ENCODE results near the gene PER3. TPM values are rescaled to one million over a fixed set of nuclear protein-coding genes. Genes with fewer than 3 reads are reported as not detected.

PER3 gene
- total and polyA plus RNA-seq, 7 donors: 1.4 to 15.1 (median 4.8) TPM

- no peak for TF ChIP-seq CTCF (IDR thresholded peaks at IDR 0.05)
- H3K4me1 ChIP-seq: no peaks in the 10 kb centered on the region
- H3K9me3 ChIP-seq: no peaks in the 10 kb centered on the region
- no peak for ATAC-seq
- intact Hi-C loops (cut with DNase I): no loop called here
- H3K36me3 ChIP-seq (ENCODE audit: insufficient read depth in 1 of 2, low read depth in 1 of 2): peaks cover 0 to 5% of the 10 kb centered on the region in 2 donors
- no peaks in the 10 kb centered on the region for H3K27me3 ChIP-seq (ENCODE audit: insufficient read depth in 3 of 3, low read length in 2 of 3)
- no peak overlapping the region for H3K27ac ChIP-seq
- no peak for DNase-seq
- H3K4me3 ChIP-seq: no peak overlapping the region
- WGBS, 3 donors: 94 to 96% (median 95%) methylated on average over 10 of the region's 10 CpGs
Observed at GRCh38 chr1:7745783-7746182, 38.3 kb upstream of the PER3 start.

GRCh38 chr1:7747605-7748004 is 36.5 kb upstream of the PER3 start:
- no peaks in the 10 kb centered on the region for H3K9me3 ChIP-seq

GRCh38 chr1:7749126-7749525 is 35.0 kb upstream of the PER3 start:
- TF ChIP-seq CTCF (IDR thresholded peaks at IDR 0.05): no peak
- Histone ChIP-seq H3K27me3 (ENCODE audit: insufficient read depth in 3 of 3, low read length in 2 of 3) (no peaks in the 10 kb centered on the region), H3K9me3 (no peaks in the 10 kb centered on the region), H3K36me3 (ENCODE audit: insufficient read depth in 1 of 2, low read depth in 1 of 2) (peaks cover 0 to 5% of the 10 kb centered on the region in 2 donors), H3K27ac (no peak overlapping the region), H3K4me1 (no peaks in the 10 kb centered on the region), H3K4me3 (no peak overlapping the region)
- DNase-seq (no peak), ATAC-seq (no peak)
- intact Hi-C loops (cut with DNase I): no loop called here
- 52 to 59% (median 53%) methylated on average over 5 of the region's 5 CpGs for WGBS, 3 donors

More at GRCh38 chr1:7747605-7748004, 36.5 kb upstream of the PER3 start:
- WGBS, 3 donors: 91 to 97% (median 94%) methylated on average over 5 of the region's 5 CpGs
- H3K27ac ChIP-seq: no peak overlapping the region
- intact Hi-C loops (cut with DNase I): no loop called here
- no peaks in the 10 kb centered on the region for H3K27me3 ChIP-seq (ENCODE audit: insufficient read depth in 3 of 3, low read length in 2 of 3)
- H3K36me3 ChIP-seq (ENCODE audit: insufficient read depth in 1 of 2, low read depth in 1 of 2): peaks cover 0 to 5% of the 10 kb centered on the region in 2 donors
- no peak for DNase-seq
- H3K4me3 ChIP-seq: no peak overlapping the region
- TF ChIP-seq CTCF (IDR thresholded peaks at IDR 0.05): no peak
- no peak for ATAC-seq
- no peaks in the 10 kb centered on the region for H3K4me1 ChIP-seq

GRCh38 chr1:7751174-7751573 is 32.9 kb upstream of the PER3 start:
- intact Hi-C loops (cut with DNase I): no loop called here
- TF ChIP-seq CTCF (IDR thresholded peaks at IDR 0.05): no peak
- no peak overlapping the region for H3K4me3 ChIP-seq
- H3K27ac ChIP-seq: no peak overlapping the region
- 91 to 93% (median 92%) methylated on average over 11 of the region's 11 CpGs for WGBS, 3 donors
- H3K4me1 ChIP-seq: no peaks in the 10 kb centered on the region
- DNase-seq (no peak), ATAC-seq (no peak)
- H3K27me3 ChIP-seq (ENCODE audit: insufficient read depth in 3 of 3, low read length in 2 of 3): no peaks in the 10 kb centered on the region
- H3K9me3 ChIP-seq: no peaks in the 10 kb centered on the region
- peaks cover 0 to 5% of the 10 kb centered on the region in 2 donors for H3K36me3 ChIP-seq (ENCODE audit: insufficient read depth in 1 of 2, low read depth in 1 of 2)
